ENCODE data around the gene TKT. TPM values are rescaled to one million over a fixed set of nuclear protein-coding genes. Genes with fewer than 3 reads are reported as not detected.
A peak's percentile ranks its signal among the peaks of the same experiment; 100 is the strongest.

TKT gene
- total and polyA plus RNA-seq, 2 of the 13 experiments (the other 11 are each of a cell fraction or from before 2014, with no cell fraction given), result 150 to 238 TPM

GRCh38 chr3:53269888-53270880, 14.4 kb upstream of the TKT start (continued):
- TF ChIP-seq ZNF274 (CRISPR knock-in tag; IDR thresholded peaks at IDR 0.05) (no peak), ZNF552 (CRISPR knock-in tag; IDR thresholded peaks at IDR 0.05; ENCODE audit: borderline replicate concordance) (no peak), POLR2A (IDR thresholded peaks at IDR 0.05; ENCODE audit: insufficient read depth in 1 of 2, low read depth in 2 of 2, low read length in 2 of 2) (peak; percentile 61 to 65; a peak in 3 of 4 replicates), PHF20 (CRISPR knock-in tag; IDR thresholded peaks at IDR 0.05) (0 out of 2 replicates have a peak, but pooled peaks have one; percentile 50), NCOR1 (IDR thresholded peaks at IDR 0.05; ENCODE audit: borderline replicate concordance, low read length) (peak; percentile 23; the same call in 1 of the 2 replicates), NCOA2 (CRISPR knock-in tag; IDR thresholded peaks at IDR 0.05) (peak; percentile 50; the same call in 1 of the 2 replicates), ATF3 (CRISPR knock-in tag; IDR thresholded peaks at IDR 0.05) (peak; percentile 42; the same call in 1 of the 2 replicates), SCMH1 (CRISPR knock-in tag; IDR thresholded peaks at IDR 0.05; ENCODE audit: borderline replicate concordance) (no peak), ZSCAN5A (CRISPR knock-in tag; IDR thresholded peaks at IDR 0.05; ENCODE audit: borderline replicate concordance) (no peak), AGO1 (IDR thresholded peaks at IDR 0.05; ENCODE audit: low read depth, low read length, poor library complexity, severe bottlenecking) (no peak), ZNF567 (CRISPR knock-in tag; IDR thresholded peaks at IDR 0.05; ENCODE audit: borderline replicate concordance) (no peak), WIZ (CRISPR knock-in tag; IDR thresholded peaks at IDR 0.05) (0 out of 2 replicates have a peak, but pooled peaks have one; percentile 43), GATAD1 (CRISPR knock-in tag; IDR thresholded peaks at IDR 0.05) (0 out of 2 replicates have a peak, but pooled peaks have one; percentile 37), ATAD3A (CRISPR knock-in tag; IDR thresholded peaks at IDR 0.05) (no peak), ZNF234 (CRISPR knock-in tag; conservative IDR thresholded peaks at IDR 0.05) (no peak), KDM1A (CRISPR knock-in tag; IDR thresholded peaks at IDR 0.05) (no peak), FOXA1 (IDR thresholded peaks at IDR 0.05) (no peak), FOXA1 (CRISPR knock-in tag; IDR thresholded peaks at IDR 0.05) (peak; percentile 4; the same call in 1 of the 2 replicates), CERS6 (CRISPR knock-in tag; IDR thresholded peaks at IDR 0.05) (no peak), ZBTB20 (CRISPR knock-in tag; IDR thresholded peaks at IDR 0.05; ENCODE audit: borderline replicate concordance, low read depth) (peak; percentile 46; the same call in 1 of the 2 replicates), ZMYM2 (CRISPR knock-in tag; IDR thresholded peaks at IDR 0.05) (peak; percentile 71; the same call in 1 of the 2 replicates), POLR2G (IDR thresholded peaks at IDR 0.05; ENCODE audit: low read depth, low read length) (peak; percentile 70), DNMT1 (CRISPR knock-in tag; IDR thresholded peaks at IDR 0.05) (no peak), IRF2 (CRISPR knock-in tag; IDR thresholded peaks at IDR 0.05) (peak; percentile 72; the same call in 1 of the 2 replicates), SOX6 (IDR thresholded peaks at IDR 0.05) (no peak), SOX6 (CRISPR knock-in tag; IDR thresholded peaks at IDR 0.05) (peak; percentile 72), NFIB (CRISPR knock-in tag; IDR thresholded peaks at IDR 0.05; ENCODE audit: borderline replicate concordance) (no peak), ZNF605 (CRISPR knock-in tag; IDR thresholded peaks at IDR 0.05) (no peak), ZFP82 (CRISPR knock-in tag; IDR thresholded peaks at IDR 0.05; ENCODE audit: borderline replicate concordance) (no peak)
